GM12878 (cell line): ENCODE results near the gene ZNF493. TPM values are rescaled to one million over a fixed set of nuclear protein-coding genes. Genes with fewer than 3 reads are reported as not detected.
A peak's percentile ranks its signal among the peaks of the same experiment; 100 is the strongest.

Source experiments
- BHLHE40 ChIP-seq, 2 experiments: fragments of 450-650 bp in 1 of 2; IDR thresholded peaks; 2 replicates each; pipeline ENCODE4 v1.6.1; 2011 to 2017; ENCODE audit warnings: low read depth in 2 of 2, borderline replicate concordance in 1 of 2, improper control_type of control experiment in 1 of 2, low read length in 1 of 2, mild to moderate bottlenecking in 1 of 2
- CHD4 ChIP-seq: fragments of 200-600 bp; sonication (generic); IDR thresholded peaks from 2 replicates; pipeline ENCODE4 v1.6.1; 2016; ENCODE audit warnings: mild to moderate bottlenecking
- CUX1 ChIP-seq: IDR thresholded peaks from 2 replicates; pipeline ENCODE4 v1.6.1; 2012; ENCODE audit warnings: improper control_type of control experiment, low read depth, low read length; ENCODE audit not compliant: insufficient replicate concordance
- FOS ChIP-seq: IDR thresholded peaks from 3 replicates; pipeline ENCODE4 v1.6.1; 2011; ENCODE audit warnings: borderline replicate concordance; ENCODE audit not compliant: insufficient read length; ENCODE audit errors: extremely low read depth
- GABPA ChIP-seq: IDR thresholded peaks from 2 replicates; pipeline ENCODE4 v1.6.1; 2014; ENCODE audit warnings: antibody characterized with exemption, low read depth, mild to moderate bottlenecking, inconsistent platforms
- NFYA ChIP-seq: IDR thresholded peaks from 2 replicates; pipeline ENCODE4 v1.6.1; 2011; ENCODE audit warnings: low read depth, mild to moderate bottlenecking, low read length, improper control_type of control experiment, borderline replicate concordance
- PRDM15 ChIP-seq: fragments of 450-650 bp; formaldehyde crosslinking; IDR thresholded peaks from 2 replicates; pipeline ENCODE4 v1.4.0; 2020; ENCODE audit warnings: mild to moderate bottlenecking, moderate library complexity
- SMAD1 ChIP-seq: fragments of 450-650 bp; IDR thresholded peaks from 2 replicates; pipeline ENCODE4 v1.6.1; 2018; ENCODE audit warnings: mild to moderate bottlenecking, low read depth; ENCODE audit not compliant: partially characterized antibody
- SMARCA5 ChIP-seq: fragments of 450-650 bp; IDR thresholded peaks from 2 replicates; pipeline ENCODE4 v1.6.1; 2017; ENCODE audit warnings: mild to moderate bottlenecking
- SMC3 ChIP-seq: IDR thresholded peaks from 2 replicates; pipeline ENCODE4 v1.6.1; 2011; ENCODE audit warnings: low read length, improper control_type of control experiment, borderline replicate concordance
- SUZ12 ChIP-seq: fragments of 200-600 bp; sonication (generic); IDR thresholded peaks from one replicate; pipeline ENCODE4 v1.6.1; 2018; ENCODE audit warnings: antibody characterized with exemption, mild to moderate bottlenecking; ENCODE audit not compliant: unreplicated experiment
- USF2 ChIP-seq: IDR thresholded peaks from 2 replicates; pipeline ENCODE4 v1.6.1; 2011; ENCODE audit warnings: low read depth, low read length, improper control_type of control experiment, borderline replicate concordance
- ZNF24 ChIP-seq: fragments of 450-650 bp; IDR thresholded peaks from 2 replicates; pipeline ENCODE4 v1.6.1; 2017; ENCODE audit warnings: antibody characterized with exemption, mild to moderate bottlenecking
- ZNF274 ChIP-seq: IDR thresholded peaks from one replicate; pipeline ENCODE4 v1.8.0; 2011; ENCODE audit not compliant: insufficient read length, insufficient read depth
- ZNF687 ChIP-seq: fragments of 450-650 bp; IDR thresholded peaks from 2 replicates; pipeline ENCODE4 v1.6.1; 2017; ENCODE audit warnings: mild to moderate bottlenecking, moderate library complexity
- polyA plus RNA-seq, 11 experiments: library from polyadenylated mRNA; depleted of rRNA in 4 of 11; unstranded in 6 of 11; stranded (reverse) in 5 of 11; fragments of >200 nt; fragmentation: Nextera tagmentation in 4 of 11; fragmentation: Illumina TruSeq in 1 of 11; extraction: Ambion mirVana in 4 of 11; extraction: Trizol in 1 of 11; gene quantifications; 1 replicate in 1 of 11; 2 replicates in 10 of 11; pipeline versions ENCODE4 v1.2.1 to v1.2.3, GENCODE V29; 2011 to 2016; ENCODE audit warnings: inconsistent platforms in 2 of 11, missing spikeins in 2 of 11, low read depth in 1 of 11
- total RNA-seq, 4 experiments: library from RNA; depleted of rRNA in 3 of 4; stranded (reverse); fragments of >200 nt in 3 of 4; fragmentation: Illumina TruSeq in 1 of 4; extraction: Trizol in 1 of 4; gene quantifications; 2 replicates each; pipeline versions ENCODE4 v1.2.1 to v1.2.3, GENCODE V29; 2013 to 2021

Gene ZNF493
- total and polyA plus RNA-seq, 10 of the 15 experiments (the other 5 are each of a cell fraction or from before 2014, with no cell fraction given): 2.9 to 17.6 (median 8.3) TPM

- TF ChIP-seq BHLHE40 (IDR thresholded peaks at IDR 0.05; ENCODE audit: borderline replicate concordance in 1 of 2, low read depth in 2 of 2, low read length in 1 of 2) (no peak), ZNF687 (no peak; the same call in 1 of the 2 replicates), ZNF274 (no peak), GABPA (peak; percentile 83), SMC3 (no peak), USF2 (no peak), FOS (peak; percentile 43), SMAD1 (no peak), CUX1 (no peak), CHD4 (no peak), NFYA (peak; percentile 8; the same call in 1 of the 2 replicates), SUZ12 (no peak), PRDM15 (CRISPR knock-in tag) (no peak), SMARCA5 (no peak), ZNF24 (no peak)
These were observed at the start of gene ZNF493 (continued) for GRCh38 chr19:21396893-21397572.
